ENCODE measurements around the gene MYO5B.

The MYO5B gene

GRCh38 chr18:49843131-49843530, 351.8 kb downstream of the MYO5B start:
- H3K36me3 ChIP-seq (replicated peaks): no peaks in the 10 kb centered on the region
- in situ Hi-C loops (cut with HindIII; ENCODE audit: low pct_ligation_motif_present, low sequenced_read_pairs): no loop called here
- TF ChIP-seq CTCF (IDR thresholded peaks at IDR 0.05; ENCODE audit: low read depth, low read length, missing control alignments): no peak
- H3K4me3 ChIP-seq (ENCODE audit: low read depth, low read length): no peak overlapping the region
- no peaks in the 10 kb centered on the region for H3K27me3 ChIP-seq (replicated peaks)
- DNase-seq: no peak
- H3K27ac ChIP-seq: no peak overlapping the region

- no peak for TF ChIP-seq CTCF (IDR thresholded peaks at IDR 0.05; ENCODE audit: low read depth, low read length, missing control alignments)
- DNase-seq: no peak
Observed at GRCh38 chr18:49842656-49843055, 352.3 kb downstream of the MYO5B start.

GRCh38 chr18:49841236-49842217, 353.4 kb downstream of the MYO5B start:
- Histone ChIP-seq H3K27me3 (replicated peaks) (no peaks in the 10 kb centered on the region), H3K4me3 (ENCODE audit: low read depth, low read length) (no peak overlapping the region), H3K36me3 (replicated peaks) (no peaks in the 10 kb centered on the region), H3K27ac (no peak overlapping the region)
- DNase-seq: no peak
- no peak for TF ChIP-seq CTCF (IDR thresholded peaks at IDR 0.05; ENCODE audit: low read depth, low read length, missing control alignments)
- in situ Hi-C loops (cut with HindIII; ENCODE audit: low pct_ligation_motif_present, low sequenced_read_pairs): no loop called here

More at GRCh38 chr18:49842656-49843055, 352.3 kb downstream of the MYO5B start:
- Histone ChIP-seq H3K27ac (no peak overlapping the region), H3K27me3 (replicated peaks) (no peaks in the 10 kb centered on the region), H3K4me3 (ENCODE audit: low read depth, low read length) (no peak overlapping the region), H3K36me3 (replicated peaks) (no peaks in the 10 kb centered on the region)
- in situ Hi-C loops (cut with HindIII; ENCODE audit: low pct_ligation_motif_present, low sequenced_read_pairs): no loop called here

- no peaks in the 10 kb centered on the region for H3K27me3 ChIP-seq (replicated peaks)
- no peak for TF ChIP-seq CTCF (IDR thresholded peaks at IDR 0.05; ENCODE audit: low read depth, low read length, missing control alignments)
- DNase-seq: peak; percentile 62
- H3K27ac ChIP-seq: no peak overlapping the region
- no peak overlapping the region for H3K4me3 ChIP-seq (ENCODE audit: low read depth, low read length)
- no peaks in the 10 kb centered on the region for H3K36me3 ChIP-seq (replicated peaks)
- in situ Hi-C loops (cut with HindIII; ENCODE audit: low pct_ligation_motif_present, low sequenced_read_pairs): no loop called here
Observed at GRCh38 chr18:49839012-49839411, 355.9 kb downstream of the MYO5B start.

GRCh38 chr18:49838381-49838780, 356.6 kb downstream of the MYO5B start:
- in situ Hi-C loops (cut with HindIII; ENCODE audit: low pct_ligation_motif_present, low sequenced_read_pairs): no loop called here
- TF ChIP-seq CTCF (IDR thresholded peaks at IDR 0.05; ENCODE audit: low read depth, low read length, missing control alignments): no peak

More at GRCh38 chr18:49838381-49838780, 356.6 kb downstream of the MYO5B start:
- DNase-seq: no peak
- no peak overlapping the region for H3K4me3 ChIP-seq (ENCODE audit: low read depth, low read length)
- H3K27me3 ChIP-seq (replicated peaks): no peaks in the 10 kb centered on the region
- no peak overlapping the region for H3K27ac ChIP-seq
- no peaks in the 10 kb centered on the region for H3K36me3 ChIP-seq (replicated peaks)
